Mucosa of rectum (tissue), 2 donors: ENCODE measurements around the gene LBHD2.

Source experiments
- H3K27ac ChIP-seq, 2 donors: one replicate each; pipeline ENCODE4 v1.7.0; 2013; ENCODE audit warnings: inconsistent platforms in 2 of 2, low read depth in 2 of 2, low read length in 2 of 2
- H3K27me3 ChIP-seq, 2 donors: one replicate each; pipeline ENCODE4 v1.7.0; 2013; ENCODE audit warnings: low read length in 2 of 2; ENCODE audit not compliant: control insufficient read depth in 2 of 2, insufficient read depth in 2 of 2
- H3K36me3 ChIP-seq, 2 donors: one replicate each; pipeline ENCODE4 v1.7.0; 2013; ENCODE audit warnings: low read length in 2 of 2; ENCODE audit not compliant: control insufficient read depth in 2 of 2, insufficient read depth in 2 of 2
- H3K4me1 ChIP-seq, 2 donors: one replicate each; pipeline ENCODE4 v1.7.0; 2013; ENCODE audit warnings: low read length in 2 of 2, mild to moderate bottlenecking in 1 of 2; ENCODE audit not compliant: control insufficient read depth in 2 of 2, insufficient read depth in 2 of 2
- H3K4me3 ChIP-seq, 2 donors: one replicate each; pipeline ENCODE4 v1.7.0; 2013; ENCODE audit warnings: low read length in 2 of 2
- H3K9ac ChIP-seq, 2 donors: one replicate each; pipeline ENCODE4 v1.7.0; 2013; ENCODE audit warnings: low read length in 2 of 2, low read depth in 1 of 2, mild to moderate bottlenecking in 1 of 2
- H3K9me3 ChIP-seq, 2 donors: one replicate each; pipeline ENCODE4 v1.7.0; 2013; ENCODE audit warnings: low read length in 2 of 2; ENCODE audit not compliant: control insufficient read depth in 2 of 2
- donor health status: healthy.
- donor health status: Normal muscosa, but diverticular disease.

LBHD2 gene

DNA sequence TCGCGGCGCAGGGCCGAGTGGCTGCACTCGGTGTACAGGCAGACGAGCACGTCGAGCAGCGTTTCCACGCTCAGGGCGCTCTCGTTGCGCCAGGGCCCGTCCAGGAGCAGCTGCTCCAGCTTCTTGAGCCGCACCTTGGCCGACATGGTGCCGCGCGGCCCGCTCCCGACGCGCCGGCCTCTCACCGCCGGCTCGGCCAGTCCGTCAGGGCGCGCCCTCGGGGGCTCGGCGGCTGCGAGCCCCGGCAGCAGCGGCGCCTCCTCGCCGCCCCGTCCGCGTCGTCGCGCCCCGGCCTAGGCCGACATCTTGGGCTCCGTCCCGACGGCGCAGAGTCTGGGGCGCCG, 27.0 kb upstream of the LBHD2 start:
- peak overlapping the region; percentile 86 to 94 for H3K27ac ChIP-seq
- H3K9ac ChIP-seq, result peak overlapping the region; percentile 79 to 88
- H3K4me1 ChIP-seq, result peaks cover 11 to 12% of the 10 kb centered on the region in 2 donors
- H3K4me3 ChIP-seq, result peak overlapping the region; percentile 83 to 90
- H3K9me3 ChIP-seq, result no peaks in the 10 kb centered on the region
- H3K27me3 ChIP-seq, result no peaks in the 10 kb centered on the region
- no peaks in the 10 kb centered on the region for H3K36me3 ChIP-seq

DNA sequence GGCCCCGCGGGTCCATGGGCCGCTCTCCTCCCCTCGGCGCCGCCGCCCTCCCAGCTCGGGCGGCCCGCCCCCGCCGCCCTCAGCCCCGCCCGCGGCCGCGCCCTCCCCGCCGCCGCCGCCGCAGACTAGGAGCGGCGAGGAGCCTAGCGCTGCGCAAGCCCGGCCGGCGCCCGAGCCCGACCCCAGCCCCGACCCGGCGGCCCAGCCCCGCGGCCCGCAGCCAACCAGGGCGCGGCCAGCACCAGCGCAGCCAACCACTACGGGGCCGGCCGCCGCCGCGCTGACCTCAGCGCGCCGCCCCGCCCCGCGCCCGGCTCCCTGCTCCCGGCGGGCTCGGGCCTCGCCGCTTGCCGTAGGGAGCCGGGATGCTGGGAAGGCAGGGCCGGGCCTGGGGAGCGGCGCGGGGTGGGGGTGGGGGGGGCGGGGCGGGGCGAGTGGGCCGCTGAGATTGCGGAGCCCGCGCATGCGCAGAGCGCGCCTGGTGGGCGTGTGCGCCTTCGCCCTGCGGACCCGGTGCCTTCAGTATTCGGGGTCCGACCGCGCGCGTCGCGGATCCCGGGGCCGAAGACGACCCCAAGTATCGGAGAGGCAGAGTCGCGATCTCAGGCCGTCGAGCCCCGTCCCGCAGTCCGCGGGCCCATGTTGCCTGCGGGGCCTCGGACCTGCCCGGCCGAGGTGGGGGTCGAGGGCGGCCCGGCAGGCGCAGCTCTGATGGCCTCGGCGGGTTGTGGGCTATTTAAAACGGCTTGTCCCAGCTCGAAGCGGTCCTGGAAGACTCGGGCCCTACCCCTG, 26.4 kb upstream of the LBHD2 start, which contains the start of gene CDC42BPB:
CDC42BPB (minus strand) TSS at position 178 of the 792 bp plus-strand sequence. CDS start 376 bp downstream, outside the sequence.
- Histone ChIP-seq H3K27ac (peak within 1 kb of the TSS; percentile 88 to 94), H3K4me1 (peaks cover 8 to 12% of the 10 kb centered on the region in 2 donors), H3K4me3 (peak within 1 kb of the TSS; percentile 83 to 90), H3K9ac (peak within 1 kb of the TSS; percentile 79 to 92), H3K27me3 (no peaks in the 10 kb centered on the region), H3K9me3 (no peaks in the 10 kb centered on the region), H3K36me3 (no peaks in the 10 kb centered on the region)

DNA sequence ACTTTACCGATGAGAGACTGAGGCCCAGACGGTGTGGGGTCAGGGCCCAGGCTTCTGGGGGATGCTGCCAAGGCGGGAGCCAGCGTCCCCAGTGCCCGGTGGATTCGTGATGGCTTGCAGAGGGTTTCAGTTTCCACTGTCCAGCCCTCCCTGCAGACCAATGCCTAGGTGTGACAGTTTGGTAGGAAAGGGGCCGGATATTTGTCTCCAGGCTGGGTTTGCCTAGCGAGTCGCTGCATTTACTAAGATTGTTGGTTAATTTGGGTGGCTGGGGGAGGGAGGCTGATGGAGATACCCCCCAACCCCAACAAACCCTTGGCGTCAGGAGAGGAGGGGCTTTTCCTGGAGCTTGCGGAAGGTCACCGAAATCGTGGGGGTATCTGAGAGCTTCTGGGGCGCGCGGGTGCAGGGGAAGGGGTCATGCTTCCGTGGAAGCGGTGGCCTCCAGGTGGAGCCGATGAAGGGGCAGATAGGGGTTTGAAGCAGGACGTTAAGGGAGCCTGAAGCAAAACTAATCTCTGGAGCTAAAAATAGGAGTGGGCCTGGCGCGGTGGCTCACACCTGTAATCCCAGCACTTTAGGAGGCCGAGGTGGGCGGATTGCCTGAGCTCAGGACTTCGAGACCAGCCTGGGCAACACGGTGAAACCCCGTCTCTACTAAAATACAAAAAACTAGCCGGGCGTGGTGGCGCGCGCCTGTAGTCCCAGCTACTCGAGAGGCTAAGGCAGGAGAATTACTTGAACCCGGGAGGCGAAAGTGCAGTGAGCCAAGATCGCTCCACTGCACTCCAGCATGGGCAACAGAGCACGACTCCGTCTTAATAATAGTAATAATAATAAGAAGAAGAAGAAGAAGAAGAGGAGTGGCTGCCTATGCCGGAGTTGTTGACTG, 25.6 kb upstream of the LBHD2 start:
- Histone ChIP-seq H3K27ac (peak overlapping the region; percentile 87 to 88), H3K4me1 (peaks cover 8 to 12% of the 10 kb centered on the region in 2 donors), H3K9me3 (no peaks in the 10 kb centered on the region), H3K4me3 (peak overlapping the region; percentile 75 to 83), H3K36me3 (no peaks in the 10 kb centered on the region), H3K9ac (peak overlapping the region; percentile 76 to 92), H3K27me3 (no peaks in the 10 kb centered on the region)

DNA sequence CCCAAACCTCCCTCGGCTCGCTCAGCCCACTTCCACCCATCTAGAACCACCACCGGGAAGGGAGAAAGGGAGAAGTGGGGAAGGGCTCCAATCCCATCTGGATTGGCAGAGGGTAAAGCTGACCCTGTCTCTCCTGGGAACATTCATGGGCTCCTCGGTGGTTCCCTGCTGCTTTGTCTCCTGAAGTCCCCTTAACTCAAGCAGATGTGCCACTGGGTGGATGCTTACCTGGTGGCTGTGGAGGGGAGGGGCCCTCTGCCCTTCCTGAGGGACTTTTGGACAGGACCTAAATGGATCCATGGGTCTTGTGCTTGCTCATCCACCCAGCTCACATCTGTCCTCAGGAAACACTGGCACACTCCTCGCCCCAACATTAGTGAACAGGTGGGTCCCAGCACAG, 24.5 kb upstream of the LBHD2 start:
- Histone ChIP-seq H3K27ac (no peak overlapping the region), H3K9me3 (no peaks in the 10 kb centered on the region), H3K36me3 (no peaks in the 10 kb centered on the region), H3K27me3 (no peaks in the 10 kb centered on the region), H3K4me3 (no peak overlapping the region), H3K4me1 (peaks cover 8 to 12% of the 10 kb centered on the region in 2 donors), H3K9ac (no peak overlapping the region)

DNA sequence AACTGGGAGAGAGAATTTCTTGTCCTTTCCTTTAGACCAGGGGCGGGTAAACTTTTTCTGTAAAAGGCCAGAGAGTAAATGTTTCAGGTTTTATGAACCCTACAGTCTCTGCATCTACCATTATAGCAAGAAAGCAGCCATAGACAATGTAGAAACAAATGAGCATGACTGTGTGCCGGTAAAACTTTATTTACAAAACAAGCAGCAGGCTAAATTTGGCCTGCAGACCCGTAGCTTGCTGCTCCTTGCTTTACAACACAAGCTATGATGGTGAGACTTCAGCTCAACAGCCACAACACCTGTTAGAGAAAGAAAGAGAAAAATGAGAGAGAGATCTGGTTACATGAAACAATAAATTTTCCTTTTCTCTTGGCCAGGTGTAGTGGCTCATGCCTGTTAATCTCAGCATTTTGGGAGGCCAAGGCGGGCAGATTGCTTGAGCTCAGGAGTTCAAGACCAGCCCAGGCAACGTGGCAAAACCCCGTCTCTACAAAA, 22.5 kb upstream of the LBHD2 start:
- peaks cover 6% of the 10 kb centered on the region in 2 donors for H3K4me1 ChIP-seq
- no peak overlapping the region for H3K9ac ChIP-seq
- no peaks in the 10 kb centered on the region for H3K27me3 ChIP-seq
- H3K36me3 ChIP-seq, result no peaks in the 10 kb centered on the region
- H3K9me3 ChIP-seq, result no peaks in the 10 kb centered on the region
- no peak overlapping the region for H3K27ac ChIP-seq
- H3K4me3 ChIP-seq, result no peak overlapping the region

DNA sequence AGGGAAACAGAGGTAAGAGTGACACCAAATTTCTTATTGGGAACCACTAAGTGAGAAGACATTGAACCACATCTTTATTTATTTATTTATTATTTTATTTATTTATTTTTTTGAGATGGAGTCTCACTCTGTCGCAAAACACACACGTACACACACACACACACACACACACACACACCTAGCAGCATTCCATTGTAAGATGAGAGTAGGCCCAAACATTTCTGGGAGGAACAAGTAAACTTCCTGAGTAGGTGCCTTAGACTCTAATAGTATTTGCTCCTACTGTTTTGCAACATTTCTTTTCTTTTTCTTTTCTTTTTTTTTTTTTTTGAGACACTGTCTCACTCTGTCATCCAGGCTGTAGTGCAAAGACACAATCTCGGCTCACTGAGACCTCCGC, 19.6 kb upstream of the LBHD2 start:
- no peak overlapping the region for H3K27ac ChIP-seq
- peaks cover 10 to 24% of the 10 kb centered on the region in 2 donors for H3K4me1 ChIP-seq

DNA sequence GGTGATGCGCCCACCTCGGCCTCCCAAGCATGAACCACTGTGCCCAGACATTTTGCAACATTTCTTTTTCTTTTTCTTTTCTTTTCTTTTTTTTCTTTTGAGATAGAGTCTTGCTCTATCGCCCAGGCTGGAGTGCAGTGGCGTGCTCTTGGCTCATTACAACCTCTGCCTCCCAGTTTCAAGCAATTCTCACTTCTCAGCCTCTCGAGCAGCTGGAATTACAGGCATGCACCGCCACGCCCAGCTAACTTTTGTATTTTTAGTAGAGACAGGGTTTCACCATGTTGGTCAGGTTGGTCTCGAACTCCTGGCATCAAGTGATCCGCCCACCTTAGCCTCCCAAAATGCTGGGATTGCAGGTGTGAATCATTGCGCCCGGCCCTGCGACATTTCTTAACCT, 19.0 kb upstream of the LBHD2 start:
- no peaks in the 10 kb centered on the region for H3K36me3 ChIP-seq
- no peak overlapping the region for H3K9ac ChIP-seq
- no peaks in the 10 kb centered on the region for H3K27me3 ChIP-seq
- no peaks in the 10 kb centered on the region for H3K9me3 ChIP-seq
- no peak overlapping the region for H3K27ac ChIP-seq
- H3K4me1 ChIP-seq, result peaks cover 10 to 24% of the 10 kb centered on the region in 2 donors
- H3K4me3 ChIP-seq, result no peak overlapping the region

More for the DNA sequence above, 19.6 kb upstream of the LBHD2 start:
- H3K9me3 ChIP-seq, result no peaks in the 10 kb centered on the region
- H3K9ac ChIP-seq, result no peak overlapping the region
- no peaks in the 10 kb centered on the region for H3K36me3 ChIP-seq
- no peak overlapping the region for H3K4me3 ChIP-seq
- H3K27me3 ChIP-seq, result no peaks in the 10 kb centered on the region

DNA sequence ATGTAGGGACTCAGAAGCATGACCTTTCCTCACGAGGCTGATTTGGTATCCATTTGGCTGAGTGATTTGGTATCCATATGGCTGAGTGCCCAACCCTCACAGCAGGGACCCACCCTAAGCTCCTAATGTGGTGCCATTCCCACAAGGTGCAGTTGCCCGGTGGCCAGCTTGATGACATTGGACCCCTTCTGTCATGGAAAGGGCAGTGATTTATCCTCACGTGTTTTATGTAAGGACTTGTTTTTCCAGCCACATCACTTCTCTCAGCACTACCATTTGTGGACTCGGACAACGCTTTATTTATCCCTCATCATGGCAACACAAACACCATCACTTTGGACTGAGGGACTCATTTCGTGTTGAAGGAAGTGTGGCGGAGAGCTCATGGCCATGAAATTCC, 18.1 kb upstream of the LBHD2 start:
- Histone ChIP-seq H3K27ac (peak overlapping the region in 1 of 2 donors; percentile 87), H3K27me3 (no peaks in the 10 kb centered on the region), H3K9me3 (no peaks in the 10 kb centered on the region), H3K4me1 (peaks cover 10 to 27% of the 10 kb centered on the region in 2 donors), H3K9ac (no peak overlapping the region), H3K36me3 (no peaks in the 10 kb centered on the region), H3K4me3 (no peak overlapping the region)

DNA sequence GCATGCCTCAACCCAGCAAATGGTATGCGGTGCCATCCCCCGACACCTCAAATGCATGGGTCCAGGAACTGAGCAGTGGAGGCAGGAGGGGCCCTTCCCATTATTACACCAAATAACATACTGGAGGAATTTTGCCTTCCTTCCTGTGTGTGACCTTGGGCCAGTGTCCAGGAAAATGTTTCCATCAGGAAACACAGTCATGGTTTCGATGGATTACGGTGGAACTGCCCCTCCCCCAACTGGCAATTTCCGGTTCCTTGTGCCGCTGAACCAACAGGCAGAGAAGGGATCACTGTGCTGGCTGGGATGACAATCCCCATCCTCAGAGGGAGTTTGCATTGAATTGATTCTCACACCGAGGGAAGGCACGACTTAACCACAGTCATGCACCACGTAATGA, 17.6 kb upstream of the LBHD2 start:
- Histone ChIP-seq H3K9me3 (no peaks in the 10 kb centered on the region), H3K36me3 (no peaks in the 10 kb centered on the region), H3K4me3 (no peak overlapping the region), H3K4me1 (peaks cover 13 to 33% of the 10 kb centered on the region in 2 donors), H3K27ac (peak overlapping the region in 1 of 2 donors; percentile 87), H3K27me3 (no peaks in the 10 kb centered on the region), H3K9ac (no peak overlapping the region)
